GM23248 (cell line): Measurements from ENCODE around the gene RNF39. TPM values are rescaled to one million over a fixed set of nuclear protein-coding genes. Genes with fewer than 3 reads are reported as not detected.
A peak's percentile ranks its signal among the peaks of the same experiment; 100 is the strongest.

Experiments used
- DNase-seq: peaks from one replicate; pipeline ENCODE4 v3.0.0-alpha.2; 2015
- H2AFZ ChIP-seq: fragments of 200-600 bp; sonication (generic); 2 replicates; pipeline ENCODE4 v1.6.1; 2016; ENCODE audit warnings: antibody characterized with exemption
- H3F3A ChIP-seq: fragments of 200-600 bp; sonication (generic); 2 replicates; pipeline ENCODE4 v1.6.1; 2016; ENCODE audit warnings: mild to moderate bottlenecking, antibody characterized with exemption, mixed run types; ENCODE audit not compliant: insufficient read depth
- H3K27ac ChIP-seq: fragments of 200-600 bp; sonication (generic); 2 replicates; pipeline ENCODE4 v1.5.1; 2016; ENCODE audit warnings: mild to moderate bottlenecking
- H3K27me3 ChIP-seq: fragments of 200-600 bp; sonication (generic); replicated peaks from 2 replicates; pipeline ENCODE4 v1.6.1; 2016; ENCODE audit warnings: mild to moderate bottlenecking; ENCODE audit not compliant: insufficient read depth
- H3K36me3 ChIP-seq: fragments of 200-600 bp; sonication (generic); 2 replicates; pipeline ENCODE4 v1.6.1; 2016; ENCODE audit warnings: low read depth, mild to moderate bottlenecking
- H3K4me1 ChIP-seq: fragments of 200-600 bp; sonication (generic); 2 replicates; pipeline ENCODE4 v1.6.1; 2016; ENCODE audit warnings: mild to moderate bottlenecking; ENCODE audit not compliant: insufficient read depth
- H3K4me2 ChIP-seq: fragments of 200-600 bp; sonication (generic); one replicate; pipeline ENCODE4 v1.6.1; 2016; ENCODE audit warnings: mild to moderate bottlenecking; ENCODE audit not compliant: unreplicated experiment
- H3K4me3 ChIP-seq: fragments of 200-600 bp; sonication (generic); 2 replicates; pipeline ENCODE4 v1.5.1; 2016; ENCODE audit warnings: mild to moderate bottlenecking
- H3K79me2 ChIP-seq: fragments of 200-600 bp; sonication (generic); 2 replicates; pipeline ENCODE4 v1.6.1; 2016; ENCODE audit warnings: mild to moderate bottlenecking; ENCODE audit not compliant: insufficient read depth
- H3K9ac ChIP-seq: fragments of 200-600 bp; sonication (generic); 2 replicates; pipeline ENCODE4 v1.6.1; 2016; ENCODE audit warnings: mild to moderate bottlenecking
- H3K9me2 ChIP-seq: fragments of 200-600 bp; sonication (generic); 2 replicates; pipeline ENCODE4 v1.6.1; 2016; ENCODE audit warnings: mixed run types, mild to moderate bottlenecking, moderate library complexity; ENCODE audit not compliant: insufficient read depth
- H3K9me3 ChIP-seq: fragments of 200-600 bp; sonication (generic); one replicate; pipeline ENCODE4 v1.6.1; 2017; ENCODE audit warnings: low read depth
- H4K20me1 ChIP-seq: fragments of 200-600 bp; sonication (generic); 2 replicates; pipeline ENCODE4 v1.6.0; 2016; ENCODE audit not compliant: insufficient read depth
- EZH2 ChIP-seq: fragments of 200-600 bp; sonication (generic); IDR thresholded peaks from 2 replicates; pipeline ENCODE4 v1.6.1; 2018; ENCODE audit warnings: antibody characterized with exemption, mild to moderate bottlenecking; ENCODE audit not compliant: insufficient read depth, poor library complexity, severe bottlenecking
- EZH2phosphoT487 ChIP-seq: fragments of 200-600 bp; sonication (generic); IDR thresholded peaks from 2 replicates; pipeline ENCODE4 v1.6.1; 2018; ENCODE audit warnings: antibody characterized with exemption, moderate library complexity, mild to moderate bottlenecking, low read depth; ENCODE audit not compliant: insufficient read depth
- WGBS, 2 experiments: methylation state at CpG; one replicate each; pipeline ENCODE4 v1.1.6; 2015 to 2017; ENCODE audit warnings: low lambda C conversion rate in 2 of 2, low coverage in 1 of 2; ENCODE audit errors: missing lambda C conversion rate in 2 of 2; 5-methylcytosine and 5-hydroxymethylcytosine counted together
- in situ Hi-C: fragments of 300-500 bp; cut with MboI; formaldehyde crosslinking; loops from 2 replicates; pipeline ENCODE4 v1.15.0; 2020
- polyA plus RNA-seq: library from polyadenylated mRNA; unstranded; fragments of >200 nt; fragmentation: Nextera tagmentation; extraction: Ambion mirVana; gene quantifications from 2 replicates; pipeline ENCODE4 v1.2.1, GENCODE V29; 2016
- total RNA-seq: library from RNA; depleted of rRNA; stranded (reverse); fragments of >200 nt; shearing (Covaris generic); gene quantifications from 2 replicates; pipeline ENCODE4 v1.2.3, GENCODE V29; 2014

Gene RNF39
- total and polyA plus RNA-seq, 2 experiments from 2014 or later, result 0.21 TPM; not detected in 1

- TF ChIP-seq EZH2phosphoT487 (no peak), EZH2 (peak; percentile 48)
- Histone ChIP-seq H3F3A (no peaks in the 10 kb centered on the region), H3K4me3 (no peak overlapping the region), H2AFZ (no peak overlapping the region), H4K20me1 (no peaks in the 10 kb centered on the region), H3K9me2 (no peaks in the 10 kb centered on the region), H3K79me2 (no peaks in the 10 kb centered on the region), H3K9ac (no peak overlapping the region), H3K27ac (no peak overlapping the region), H3K4me1 (no peaks in the 10 kb centered on the region), H3K9me3 (no peaks in the 10 kb centered on the region), H3K27me3 (peaks cover 50% of the 10 kb centered on the region), H3K4me2 (no peak overlapping the region), H3K36me3 (no peaks in the 10 kb centered on the region)
- in situ Hi-C loops, result no loop called here
- WGBS, 2 experiments, result 44 to 51% methylated on average over 27 of the region's 27 CpGs
- DNase-seq, result no peak
Observed at GRCh38 chr6:30111266-30111856, 35.8 kb upstream of the RNF39 start.

- Histone ChIP-seq H3K79me2 (no peaks in the 10 kb centered on the region), H4K20me1 (no peaks in the 10 kb centered on the region), H2AFZ (no peak overlapping the region), H3K27ac (no peak overlapping the region), H3K27me3 (peaks cover 20% of the 10 kb centered on the region), H3K9ac (no peak overlapping the region), H3K4me3 (no peak overlapping the region), H3K36me3 (no peaks in the 10 kb centered on the region), H3F3A (peaks cover 9% of the 10 kb centered on the region; the same call in 1 of the 2 replicates), H3K9me2 (no peaks in the 10 kb centered on the region), H3K4me2 (no peak overlapping the region), H3K9me3 (no peaks in the 10 kb centered on the region), H3K4me1 (peaks cover 16% of the 10 kb centered on the region; the same call in 1 of the 2 replicates)
- WGBS, 2 experiments, result 91 to 93% methylated on average over 2 of the region's 2 CpGs
- TF ChIP-seq EZH2phosphoT487 (no peak), EZH2 (no peak)
- no peak for DNase-seq
- in situ Hi-C loops, result no loop called here
Observed at GRCh38 chr6:30104661-30105060, 29.1 kb upstream of the RNF39 start.

- no peaks in the 10 kb centered on the region for H3K36me3 ChIP-seq
- WGBS, 2 experiments, result 45 to 49% methylated on average over 3 of the region's 3 CpGs
- H3K4me3 ChIP-seq, result peak overlapping the region; percentile 74
- no peak for TF ChIP-seq EZH2
- no peak for TF ChIP-seq EZH2phosphoT487
- no peak for DNase-seq
- H2AFZ ChIP-seq, result peak overlapping the region; percentile 95
- H3K9ac ChIP-seq, result no peak overlapping the region
- H3K9me3 ChIP-seq, result no peaks in the 10 kb centered on the region
- H3K9me2 ChIP-seq, result no peaks in the 10 kb centered on the region
- peaks cover 9% of the 10 kb centered on the region; the same call in 1 of the 2 replicates for H3F3A ChIP-seq
- no peaks in the 10 kb centered on the region for H3K79me2 ChIP-seq
- H3K27ac ChIP-seq, result no peak overlapping the region
- H3K4me2 ChIP-seq, result peak overlapping the region; percentile 93
- H3K4me1 ChIP-seq, result peaks cover 16% of the 10 kb centered on the region; the same call in 1 of the 2 replicates
- in situ Hi-C loops, result no loop called here
- H3K27me3 ChIP-seq, result peaks cover 20% of the 10 kb centered on the region
- no peaks in the 10 kb centered on the region for H4K20me1 ChIP-seq
Observed at GRCh38 chr6:30103872-30104179, 28.3 kb upstream of the RNF39 start.

GRCh38 chr6:30102970-30103871, 27.7 kb upstream of the RNF39 start:
- Histone ChIP-seq H3K9me2 (no peaks in the 10 kb centered on the region), H3K4me2 (peak overlapping the region; percentile 93), H3K27ac (no peak overlapping the region), H3K9me3 (no peaks in the 10 kb centered on the region), H4K20me1 (no peaks in the 10 kb centered on the region), H3K36me3 (no peaks in the 10 kb centered on the region), H3F3A (peaks cover 9% of the 10 kb centered on the region; the same call in 1 of the 2 replicates), H2AFZ (peak overlapping the region; percentile 95), H3K27me3 (peaks cover 23% of the 10 kb centered on the region), H3K9ac (0 out of 2 replicates have a peak overlapping the region, but pooled peaks have one; percentile 11), H3K4me3 (peak overlapping the region; percentile 74), H3K4me1 (peaks cover 16% of the 10 kb centered on the region; the same call in 1 of the 2 replicates), H3K79me2 (no peaks in the 10 kb centered on the region)
- DNase-seq, result peak; percentile 91
- no peak for TF ChIP-seq EZH2
- no peak for TF ChIP-seq EZH2phosphoT487
- in situ Hi-C loops, result no loop called here
- 3% methylated on average over 36 of the region's 36 CpGs for WGBS, 2 experiments
